Adrenal gland (tissue), 5 donors: ENCODE measurements around the gene REEP3.

ENCODE experiments used
- POLR2A ChIP-seq, 2 donors: fragments of 450-650 bp; IDR thresholded peaks; one replicate each; pipeline ENCODE4 v1.6.1; 2017; ENCODE audit warnings: antibody characterized with exemption in 2 of 2, mild to moderate bottlenecking in 2 of 2, moderate library complexity in 1 of 2
- TF ChIP-seq, protein P1 (sequence below), 6 experiments: fragments of 450-650 bp in 4 of 6; fragments of 200-600 bp in 2 of 6; sonication (generic) in 1 of 6; IDR thresholded peaks; 1 replicate in 5 of 6; 2 replicates in 1 of 6; pipeline versions ENCODE4 v1.5.1 to v1.8.0; 2016 to 2021; ENCODE audit warnings: antibody characterized with exemption in 6 of 6, mild to moderate bottlenecking in 2 of 6, moderate library complexity in 1 of 6
- donor health status: DM: no; HTN: no; CAD: no.

GRCh38 chr10:63586043-63586442 is 64.8 kb downstream of the REEP3 start:
- TF ChIP-seq, protein P1, sequence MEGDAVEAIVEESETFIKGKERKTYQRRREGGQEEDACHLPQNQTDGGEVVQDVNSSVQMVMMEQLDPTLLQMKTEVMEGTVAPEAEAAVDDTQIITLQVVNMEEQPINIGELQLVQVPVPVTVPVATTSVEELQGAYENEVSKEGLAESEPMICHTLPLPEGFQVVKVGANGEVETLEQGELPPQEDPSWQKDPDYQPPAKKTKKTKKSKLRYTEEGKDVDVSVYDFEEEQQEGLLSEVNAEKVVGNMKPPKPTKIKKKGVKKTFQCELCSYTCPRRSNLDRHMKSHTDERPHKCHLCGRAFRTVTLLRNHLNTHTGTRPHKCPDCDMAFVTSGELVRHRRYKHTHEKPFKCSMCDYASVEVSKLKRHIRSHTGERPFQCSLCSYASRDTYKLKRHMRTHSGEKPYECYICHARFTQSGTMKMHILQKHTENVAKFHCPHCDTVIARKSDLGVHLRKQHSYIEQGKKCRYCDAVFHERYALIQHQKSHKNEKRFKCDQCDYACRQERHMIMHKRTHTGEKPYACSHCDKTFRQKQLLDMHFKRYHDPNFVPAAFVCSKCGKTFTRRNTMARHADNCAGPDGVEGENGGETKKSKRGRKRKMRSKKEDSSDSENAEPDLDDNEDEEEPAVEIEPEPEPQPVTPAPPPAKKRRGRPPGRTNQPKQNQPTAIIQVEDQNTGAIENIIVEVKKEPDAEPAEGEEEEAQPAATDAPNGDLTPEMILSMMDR (IDR thresholded peaks at IDR 0.05): no peak
- no peak for TF ChIP-seq POLR2A (IDR thresholded peaks at IDR 0.05)
